Gastroesophageal sphincter (tissue), 4 donors: ENCODE data around the gene THOC5. TPM values are rescaled to one million over a fixed set of nuclear protein-coding genes. Genes with fewer than 3 reads are reported as not detected.

Experiments
- ATAC-seq: fragments of 150-250 bp; one replicate; pipeline ENCODE4 v1.9.1; 2016; ENCODE audit warnings: mild to moderate bottlenecking, moderate library complexity
- H3K27ac ChIP-seq, 4 donors: fragments of 200-600 bp; sonication (generic) in 3 of 4; 1 replicate in 3 of 4; 2 replicates in 1 of 4; pipeline ENCODE4 v1.5.1; 2016 to 2019
- H3K27me3 ChIP-seq: fragments of 200-600 bp; sonication (generic); one replicate; pipeline ENCODE4 v1.5.1; 2019
- H3K36me3 ChIP-seq, 2 donors: fragments of 200-600 bp; sonication (generic); one replicate each; pipeline ENCODE4 v1.5.1; 2019; ENCODE audit warnings: control low read depth in 1 of 2
- H3K4me1 ChIP-seq, 3 donors: fragments of 200-600 bp; sonication (generic); 1 replicate in 2 of 3; 2 replicates in 1 of 3; pipeline ENCODE4 v1.5.1; 2016 to 2019; ENCODE audit warnings: control low read depth in 2 of 3
- H3K4me3 ChIP-seq, 2 donors: fragments of 200-600 bp; sonication (generic); one replicate each; pipeline ENCODE4 v1.5.1; 2019; ENCODE audit warnings: mild to moderate bottlenecking in 1 of 2, moderate library complexity in 1 of 2
- H3K9me3 ChIP-seq, 3 donors: fragments of 200-600 bp; sonication (generic); one replicate each; pipeline ENCODE4 v1.5.1; 2017 to 2019; ENCODE audit warnings: control low read depth in 2 of 3
- CTCF ChIP-seq, 4 experiments: fragments of 200-600 bp in 2 of 4; fragments of 450-650 bp in 2 of 4; sonication (generic) in 1 of 4; IDR thresholded peaks; one replicate each; pipeline ENCODE4 v1.5.1; 2017 to 2019; ENCODE audit warnings: antibody characterized with exemption in 4 of 4, mild to moderate bottlenecking in 2 of 4, moderate library complexity in 2 of 4
- EP300 ChIP-seq: sonication (generic); formaldehyde crosslinking; IDR thresholded peaks from one replicate; pipeline ENCODE4 v1.6.1; 2017; ENCODE audit warnings: antibody characterized with exemption, mild to moderate bottlenecking
- POLR2A ChIP-seq, 2 donors: fragments of 450-650 bp; IDR thresholded peaks; one replicate each; pipeline ENCODE4 v1.6.1; 2017; ENCODE audit warnings: antibody characterized with exemption in 2 of 2, mild to moderate bottlenecking in 2 of 2, moderate library complexity in 1 of 2
- POLR2AphosphoS5 ChIP-seq: sonication (generic); formaldehyde crosslinking; IDR thresholded peaks from one replicate; pipeline ENCODE4 v1.6.1; 2017; ENCODE audit warnings: antibody characterized with exemption
- WGBS, 2 donors: methylation state at CpG; one replicate each; pipeline ENCODE4 v1.1.5; 2018; ENCODE audit warnings: low coverage in 1 of 2; 5-methylcytosine and 5-hydroxymethylcytosine counted together
- total RNA-seq, 4 donors: library from RNA; depleted of rRNA; stranded (reverse); fragments of >200 nt; gene quantifications; one replicate each; pipeline ENCODE4 v1.1.0, GENCODE V29; 2016

Gene THOC5
- total RNA-seq, 4 donors from 2014 or later, result 46.0 to 91.4 (median 58.2) TPM

- ATAC-seq, result no peak
- Histone ChIP-seq H3K4me1 (no peaks in the 10 kb centered on the region), H3K4me3 (no peak overlapping the region), H3K36me3 (peaks cover 5 to 100% of the 10 kb centered on the region in 2 donors), H3K9me3 (no peaks in the 10 kb centered on the region), H3K27me3 (no peaks in the 10 kb centered on the region), H3K27ac (no peak overlapping the region)
- WGBS, 2 donors, result 73 to 81% methylated on average over 2 to 3 of the region's 5 CpGs
- TF ChIP-seq POLR2AphosphoS5 (no peak), POLR2A (IDR thresholded peaks at IDR 0.05) (no peak), EP300 (no peak)
Observed at GRCh38 chr22:29518427-29518826, 35.1 kb downstream of the THOC5 start.

GRCh38 chr22:29517215-29517908 is 36.2 kb downstream of the THOC5 start:
- Histone ChIP-seq H3K36me3 (peaks cover 5 to 100% of the 10 kb centered on the region in 2 donors), H3K27me3 (no peaks in the 10 kb centered on the region), H3K4me3 (no peak overlapping the region), H3K27ac (no peak overlapping the region), H3K9me3 (no peaks in the 10 kb centered on the region), H3K4me1 (no peaks in the 10 kb centered on the region)
- ATAC-seq, result no peak
- 63 to 66% methylated on average over 3 to 4 of the region's 5 CpGs for WGBS, 2 donors
- TF ChIP-seq EP300, result no peak
- TF ChIP-seq POLR2AphosphoS5, result no peak
- no peak for TF ChIP-seq CTCF (IDR thresholded peaks at IDR 0.05)
- no peak for TF ChIP-seq POLR2A (IDR thresholded peaks at IDR 0.05)

GRCh38 chr22:29512031-29512430 is 41.5 kb downstream of the THOC5 start:
- Histone ChIP-seq H3K27me3 (no peaks in the 10 kb centered on the region), H3K36me3 (peaks cover 0 to 100% of the 10 kb centered on the region in 2 donors), H3K4me3 (no peak overlapping the region), H3K9me3 (no peaks in the 10 kb centered on the region), H3K27ac (no peak overlapping the region), H3K4me1 (no peaks in the 10 kb centered on the region)
- no peak for TF ChIP-seq CTCF (IDR thresholded peaks at IDR 0.05)
- no peak for TF ChIP-seq EP300
- TF ChIP-seq POLR2A (IDR thresholded peaks at IDR 0.05), result no peak
- TF ChIP-seq POLR2AphosphoS5, result no peak
- 100% methylated on average over 1 to 2 of the region's 4 CpGs for WGBS, 2 donors
- no peak for ATAC-seq

GRCh38 chr22:29511126-29511862 is 42.3 kb downstream of the THOC5 start:
- Histone ChIP-seq H3K9me3 (no peaks in the 10 kb centered on the region), H3K27me3 (no peaks in the 10 kb centered on the region), H3K27ac (no peak overlapping the region), H3K4me3 (no peak overlapping the region), H3K36me3 (peaks cover 0 to 100% of the 10 kb centered on the region in 2 donors), H3K4me1 (no peaks in the 10 kb centered on the region)
- ATAC-seq, result no peak
- TF ChIP-seq EP300 (no peak), CTCF (IDR thresholded peaks at IDR 0.05) (no peak), POLR2AphosphoS5 (no peak), POLR2A (IDR thresholded peaks at IDR 0.05) (no peak)
- WGBS, 2 donors, result 75 to 86% methylated on average over 1 to 3 of the region's 8 CpGs

DNA sequence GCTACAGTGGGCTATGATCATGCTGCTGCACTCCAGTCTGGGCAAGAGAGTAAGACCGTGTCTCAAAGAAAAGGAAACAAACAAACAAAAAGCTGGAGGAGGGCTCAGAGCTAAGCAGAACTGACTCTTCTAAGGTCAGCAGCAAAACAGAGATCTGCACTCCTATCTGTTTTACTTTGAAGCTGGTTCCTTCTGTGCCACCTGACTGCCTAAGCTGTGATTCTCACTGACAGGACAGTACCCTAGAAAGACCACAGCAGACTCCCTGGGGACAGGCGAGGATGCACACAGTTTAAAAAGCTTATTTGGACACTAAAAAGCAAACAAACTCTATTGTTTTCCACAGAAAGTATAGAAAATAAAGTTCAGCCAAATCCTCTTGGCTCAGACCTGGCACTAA is 43.0 kb downstream of the THOC5 start:
- H3K4me1 ChIP-seq, result no peaks in the 10 kb centered on the region
- no peak overlapping the region for H3K4me3 ChIP-seq
- H3K9me3 ChIP-seq, result no peaks in the 10 kb centered on the region
- H3K27me3 ChIP-seq, result no peaks in the 10 kb centered on the region
- TF ChIP-seq POLR2A (IDR thresholded peaks at IDR 0.05), result no peak
- TF ChIP-seq EP300, result no peak
- TF ChIP-seq POLR2AphosphoS5, result no peak
- no peak for TF ChIP-seq CTCF (IDR thresholded peaks at IDR 0.05)
- 85% methylated on average over 2 of the region's 2 CpGs; no CpG with 5 or more reads in 1 of the 2 donors for WGBS, 2 donors
- H3K36me3 ChIP-seq, result peaks cover 0 to 100% of the 10 kb centered on the region in 2 donors
- no peak overlapping the region for H3K27ac ChIP-seq
- ATAC-seq, result no peak
